Measurements from ENCODE around the gene RAB40C. TPM values are rescaled to one million over a fixed set of nuclear protein-coding genes. Genes with fewer than 3 reads are reported as not detected.

Gene RAB40C
- total and polyA plus RNA-seq, 10 of the 15 experiments (the other 5 are each of a cell fraction or from before 2014, with no cell fraction given): 0.06 to 12.8 (median 4.6) TPM

DNA sequence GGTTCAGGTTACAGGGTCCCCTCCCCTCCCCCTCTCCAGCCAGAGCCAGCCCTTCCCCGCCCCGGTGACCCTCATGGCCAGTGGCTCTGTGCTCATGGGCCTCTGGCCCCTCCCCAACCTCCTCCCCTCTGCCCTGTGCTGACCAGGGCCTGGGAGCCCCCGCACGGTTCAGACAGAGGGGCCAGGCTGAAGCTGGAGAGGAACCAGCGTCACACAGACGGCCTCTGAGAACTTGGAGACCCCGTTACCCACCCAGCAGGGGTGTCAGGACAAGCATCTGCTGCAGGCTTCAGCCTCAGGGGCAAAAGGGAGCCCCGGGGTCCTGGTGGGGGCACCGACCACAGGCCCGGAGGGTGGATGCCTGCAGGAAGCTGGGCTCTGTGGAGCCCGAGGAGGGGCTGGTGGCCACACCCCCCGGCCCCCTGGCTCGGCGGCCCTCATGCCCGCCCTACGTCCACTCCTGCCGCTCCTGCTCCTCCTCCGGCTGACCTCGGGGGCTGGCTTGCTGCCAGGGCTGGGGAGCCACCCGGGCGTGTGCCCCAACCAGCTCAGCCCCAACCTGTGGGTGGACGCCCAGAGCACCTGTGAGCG lies 41.0 kb downstream of the RAB40C start, which contains the start of gene WFIKKN1:
TSS of gene WFIKKN1 (plus strand) at position 171 of the 591 bp plus-strand sequence. CDS start at position 440, 269 bp downstream.
- ChIA-PET RAD21 (ENCODE audit: unreplicated experiment) (no interaction called here), SMC1A (ENCODE audit: uncharacterized antibody, unreplicated experiment) (no interaction called here), CTCF (no interaction called here), POLR2A (no interaction called here)
- Histone ChIP-seq H3K36me3 (ENCODE audit: control insufficient read depth in 2 of 2, insufficient read depth in 2 of 2, low read length in 1 of 2) (peaks cover 0 to 4% of the 10 kb centered on the region in 2 experiments; a peak in 3 of 4 replicates), H3K27me3 (replicated peaks in 1 of 2; ENCODE audit: control insufficient read depth in 2 of 2, insufficient read depth in 2 of 2, low read length in 1 of 2) (no peaks in the 10 kb centered on the region), H3K79me2 (ENCODE audit: control insufficient read depth, insufficient read depth, low read length) (peaks cover 12% of the 10 kb centered on the region), H3K27ac (ENCODE audit: control insufficient read depth, insufficient read depth) (no peak within 1 kb of the TSS), H3K4me3 (no peak within 1 kb of the TSS), H3K9ac (ENCODE audit: control insufficient read depth, insufficient read depth, low read length) (no peak within 1 kb of the TSS), H3K9me3 (replicated peaks; ENCODE audit: control insufficient read depth, insufficient read depth, low read length) (no peaks in the 10 kb centered on the region), H3K4me2 (ENCODE audit: control insufficient read depth, insufficient read depth) (no peak within 1 kb of the TSS), H2AFZ (ENCODE audit: control insufficient read depth, low read depth, low read length) (no peak within 1 kb of the TSS), H3K4me1 (ENCODE audit: control insufficient read depth, insufficient read depth, low read length) (no peaks in the 10 kb centered on the region; the same call in 1 of the 2 replicates), H4K20me1 (ENCODE audit: control insufficient read depth, insufficient read depth) (no peaks in the 10 kb centered on the region)
- no peak; the same call in 2 of the 3 replicates for ATAC-seq
- WGBS (ENCODE audit: insufficient coverage, insufficient replicate concordance, low lambda C conversion rate, missing lambda C conversion rate): 9% methylated on average over 19 of the region's 23 CpGs
- BruUV-seq (replicated peaks): no TSS peak
- no peak for DNase-seq (ENCODE audit: low read depth, low spot score)
- intact Hi-C loops (cut with micrococcal nuclease; ENCODE audit: unreplicated experiment): no loop called here
- FAIRE-seq: no peak
- in situ Hi-C loops (cut with MboI): no loop called here
- TF ChIP-seq, protein P1, sequence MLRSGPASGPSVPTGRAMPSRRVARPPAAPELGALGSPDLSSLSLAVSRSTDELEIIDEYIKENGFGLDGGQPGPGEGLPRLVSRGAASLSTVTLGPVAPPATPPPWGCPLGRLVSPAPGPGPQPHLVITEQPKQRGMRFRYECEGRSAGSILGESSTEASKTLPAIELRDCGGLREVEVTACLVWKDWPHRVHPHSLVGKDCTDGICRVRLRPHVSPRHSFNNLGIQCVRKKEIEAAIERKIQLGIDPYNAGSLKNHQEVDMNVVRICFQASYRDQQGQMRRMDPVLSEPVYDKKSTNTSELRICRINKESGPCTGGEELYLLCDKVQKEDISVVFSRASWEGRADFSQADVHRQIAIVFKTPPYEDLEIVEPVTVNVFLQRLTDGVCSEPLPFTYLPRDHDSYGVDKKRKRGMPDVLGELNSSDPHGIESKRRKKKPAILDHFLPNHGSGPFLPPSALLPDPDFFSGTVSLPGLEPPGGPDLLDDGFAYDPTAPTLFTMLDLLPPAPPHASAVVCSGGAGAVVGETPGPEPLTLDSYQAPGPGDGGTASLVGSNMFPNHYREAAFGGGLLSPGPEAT (IDR thresholded peaks at IDR 0.05; ENCODE audit: low read depth): no peak

DNA sequence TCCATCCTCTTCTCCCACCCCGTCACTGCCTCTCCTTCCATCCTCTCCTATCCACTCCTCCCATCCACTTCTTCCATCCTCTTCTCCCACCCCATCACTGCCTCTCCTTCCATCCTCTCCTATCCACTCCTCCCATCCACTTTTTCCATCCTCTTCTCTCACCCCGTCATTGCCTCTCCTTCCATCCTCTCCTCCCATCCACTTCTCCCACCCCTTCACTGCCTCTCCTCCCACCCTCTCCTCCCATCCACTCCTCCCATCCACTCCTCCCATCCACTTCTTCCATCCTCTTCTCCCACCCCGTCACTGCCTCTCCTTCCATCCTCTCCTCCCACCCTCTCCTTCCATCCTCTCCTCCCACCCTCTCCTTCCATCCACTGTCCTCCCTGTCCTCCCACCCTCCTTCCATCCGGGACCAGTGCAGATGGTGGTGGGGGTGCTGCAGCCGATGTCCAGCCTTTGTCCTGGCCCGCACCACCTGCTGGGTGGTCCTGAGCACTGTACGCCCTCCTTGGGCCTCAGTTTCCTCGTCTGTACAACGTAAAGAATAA lies 42.0 kb downstream of the RAB40C start:
- ChIA-PET SMC1A (ENCODE audit: uncharacterized antibody, unreplicated experiment) (no interaction called here), CTCF (no interaction called here), POLR2A (no interaction called here), RAD21 (ENCODE audit: unreplicated experiment) (no interaction called here)
- no peaks in the 10 kb centered on the region; the same call in 1 of the 2 replicates for H3K4me1 ChIP-seq (ENCODE audit: control insufficient read depth, insufficient read depth, low read length)
- H4K20me1 ChIP-seq (ENCODE audit: control insufficient read depth, insufficient read depth): no peaks in the 10 kb centered on the region
- FAIRE-seq (no peak), ATAC-seq (no peak), DNase-seq (ENCODE audit: low read depth, low spot score) (no peak)
- peaks cover 0 to 4% of the 10 kb centered on the region in 2 experiments; a peak in 3 of 4 replicates for H3K36me3 ChIP-seq (ENCODE audit: control insufficient read depth in 2 of 2, insufficient read depth in 2 of 2, low read length in 1 of 2)
- 94% methylated on average over 6 of the region's 9 CpGs for WGBS (ENCODE audit: insufficient coverage, insufficient replicate concordance, low lambda C conversion rate, missing lambda C conversion rate)
- no peak overlapping the region for H2AFZ ChIP-seq (ENCODE audit: control insufficient read depth, low read depth, low read length)
- H3K9ac ChIP-seq (ENCODE audit: control insufficient read depth, insufficient read depth, low read length): no peak overlapping the region
- no peak overlapping the region for H3K4me2 ChIP-seq (ENCODE audit: control insufficient read depth, insufficient read depth)
- intact Hi-C loops (cut with micrococcal nuclease; ENCODE audit: unreplicated experiment): no loop called here
- in situ Hi-C loops (cut with MboI): no loop called here
- H3K4me3 ChIP-seq: no peak overlapping the region
- no TSS peak for BruUV-seq (replicated peaks)
- no peaks in the 10 kb centered on the region for H3K9me3 ChIP-seq (replicated peaks; ENCODE audit: control insufficient read depth, insufficient read depth, low read length)
- no peaks in the 10 kb centered on the region for H3K27me3 ChIP-seq (replicated peaks in 1 of 2; ENCODE audit: control insufficient read depth in 2 of 2, insufficient read depth in 2 of 2, low read length in 1 of 2)
- H3K27ac ChIP-seq (ENCODE audit: control insufficient read depth, insufficient read depth): no peak overlapping the region
- peaks cover 14% of the 10 kb centered on the region for H3K79me2 ChIP-seq (ENCODE audit: control insufficient read depth, insufficient read depth, low read length)
- TF ChIP-seq, protein P2, sequence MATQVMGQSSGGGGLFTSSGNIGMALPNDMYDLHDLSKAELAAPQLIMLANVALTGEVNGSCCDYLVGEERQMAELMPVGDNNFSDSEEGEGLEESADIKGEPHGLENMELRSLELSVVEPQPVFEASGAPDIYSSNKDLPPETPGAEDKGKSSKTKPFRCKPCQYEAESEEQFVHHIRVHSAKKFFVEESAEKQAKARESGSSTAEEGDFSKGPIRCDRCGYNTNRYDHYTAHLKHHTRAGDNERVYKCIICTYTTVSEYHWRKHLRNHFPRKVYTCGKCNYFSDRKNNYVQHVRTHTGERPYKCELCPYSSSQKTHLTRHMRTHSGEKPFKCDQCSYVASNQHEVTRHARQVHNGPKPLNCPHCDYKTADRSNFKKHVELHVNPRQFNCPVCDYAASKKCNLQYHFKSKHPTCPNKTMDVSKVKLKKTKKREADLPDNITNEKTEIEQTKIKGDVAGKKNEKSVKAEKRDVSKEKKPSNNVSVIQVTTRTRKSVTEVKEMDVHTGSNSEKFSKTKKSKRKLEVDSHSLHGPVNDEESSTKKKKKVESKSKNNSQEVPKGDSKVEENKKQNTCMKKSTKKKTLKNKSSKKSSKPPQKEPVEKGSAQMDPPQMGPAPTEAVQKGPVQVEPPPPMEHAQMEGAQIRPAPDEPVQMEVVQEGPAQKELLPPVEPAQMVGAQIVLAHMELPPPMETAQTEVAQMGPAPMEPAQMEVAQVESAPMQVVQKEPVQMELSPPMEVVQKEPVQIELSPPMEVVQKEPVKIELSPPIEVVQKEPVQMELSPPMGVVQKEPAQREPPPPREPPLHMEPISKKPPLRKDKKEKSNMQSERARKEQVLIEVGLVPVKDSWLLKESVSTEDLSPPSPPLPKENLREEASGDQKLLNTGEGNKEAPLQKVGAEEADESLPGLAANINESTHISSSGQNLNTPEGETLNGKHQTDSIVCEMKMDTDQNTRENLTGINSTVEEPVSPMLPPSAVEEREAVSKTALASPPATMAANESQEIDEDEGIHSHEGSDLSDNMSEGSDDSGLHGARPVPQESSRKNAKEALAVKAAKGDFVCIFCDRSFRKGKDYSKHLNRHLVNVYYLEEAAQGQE (IDR thresholded peaks at IDR 0.05; ENCODE audit: low read depth, low read length): no peak
- TF ChIP-seq, protein P3, sequence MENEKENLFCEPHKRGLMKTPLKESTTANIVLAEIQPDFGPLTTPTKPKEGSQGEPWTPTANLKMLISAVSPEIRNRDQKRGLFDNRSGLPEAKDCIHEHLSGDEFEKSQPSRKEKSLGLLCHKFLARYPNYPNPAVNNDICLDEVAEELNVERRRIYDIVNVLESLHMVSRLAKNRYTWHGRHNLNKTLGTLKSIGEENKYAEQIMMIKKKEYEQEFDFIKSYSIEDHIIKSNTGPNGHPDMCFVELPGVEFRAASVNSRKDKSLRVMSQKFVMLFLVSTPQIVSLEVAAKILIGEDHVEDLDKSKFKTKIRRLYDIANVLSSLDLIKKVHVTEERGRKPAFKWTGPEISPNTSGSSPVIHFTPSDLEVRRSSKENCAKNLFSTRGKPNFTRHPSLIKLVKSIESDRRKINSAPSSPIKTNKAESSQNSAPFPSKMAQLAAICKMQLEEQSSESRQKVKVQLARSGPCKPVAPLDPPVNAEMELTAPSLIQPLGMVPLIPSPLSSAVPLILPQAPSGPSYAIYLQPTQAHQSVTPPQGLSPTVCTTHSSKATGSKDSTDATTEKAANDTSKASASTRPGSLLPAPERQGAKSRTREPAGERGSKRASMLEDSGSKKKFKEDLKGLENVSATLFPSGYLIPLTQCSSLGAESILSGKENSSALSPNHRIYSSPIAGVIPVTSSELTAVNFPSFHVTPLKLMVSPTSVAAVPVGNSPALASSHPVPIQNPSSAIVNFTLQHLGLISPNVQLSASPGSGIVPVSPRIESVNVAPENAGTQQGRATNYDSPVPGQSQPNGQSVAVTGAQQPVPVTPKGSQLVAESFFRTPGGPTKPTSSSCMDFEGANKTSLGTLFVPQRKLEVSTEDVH (IDR thresholded peaks at IDR 0.05; ENCODE audit: low read depth, partially characterized antibody): no peak
- TF ChIP-seq ZSCAN29 (IDR thresholded peaks at IDR 0.05) (no peak), CHD2 (IDR thresholded peaks at IDR 0.05; ENCODE audit: borderline replicate concordance, low read depth, low read length) (no peak), ASH2L (IDR thresholded peaks at IDR 0.05; ENCODE audit: borderline replicate concordance, low read depth) (no peak), TCF7 (IDR thresholded peaks at IDR 0.05; ENCODE audit: borderline replicate concordance) (no peak)
